HEK293 (cell line): ENCODE data around the gene DLK1.

Source experiments
- CTCF ChIA-PET: fragments of 350-600 bp; formaldehyde crosslinking; extraction: SDS; loops from one replicate; lab custom pipeline; 2021; ENCODE audit warnings: antibody characterized with exemption; lab: Yijun Ruan, JAX
- POLR2A ChIA-PET: fragments of 300-600 bp; formaldehyde crosslinking; extraction: SDS; loops from one replicate; lab custom pipeline; 2020; ENCODE audit warnings: antibody characterized with exemption, inconsistent platforms; lab: Yijun Ruan, JAX
- H3K27ac ChIP-seq: fragments of 200-500 bp; sonication (Bioruptor generic); 2 replicates; pipeline ENCODE4 v1.5.1; 2014; ENCODE audit warnings: low read depth, low read length, control low read depth, inconsistent platforms; ENCODE audit errors: extremely low read depth
- H3K36me3 ChIP-seq, 2 experiments: fragments of 200-500 bp in 1 of 2; sonication (Bioruptor generic) in 1 of 2; 1 replicate in 1 of 2; 2 replicates in 1 of 2; pipeline ENCODE4 v1.5.1; 2014 to 2017; ENCODE audit warnings: inconsistent platforms in 2 of 2, low read length in 2 of 2; ENCODE audit not compliant: control insufficient read depth in 2 of 2, insufficient read depth in 1 of 2
- H3K4me1 ChIP-seq: fragments of 200-500 bp; sonication (Bioruptor generic); 2 replicates; pipeline ENCODE4 v1.5.1; 2014; ENCODE audit warnings: mild to moderate bottlenecking, low read length, inconsistent platforms; ENCODE audit not compliant: control insufficient read depth, insufficient read depth
- H3K4me3 ChIP-seq: 2 replicates; pipeline ENCODE4 v1.5.1; 2011; ENCODE audit warnings: low read depth, mild to moderate bottlenecking, control low read depth, low read length, moderate library complexity
- H3K9me3 ChIP-seq: fragments of 200-500 bp; sonication (Bioruptor generic); 2 replicates; pipeline ENCODE4 v1.5.1; 2014; ENCODE audit warnings: low read depth, low read length, inconsistent platforms; ENCODE audit not compliant: control insufficient read depth, insufficient read depth
- GLI2 ChIP-seq: fragments of 450-650 bp; formaldehyde crosslinking; IDR thresholded peaks from 2 replicates; pipeline ENCODE4; 2017; ENCODE audit warnings: missing biosample characterization, missing genetic modification characterization, low read depth, borderline replicate concordance
- MZF1 ChIP-seq: fragments of 450-650 bp; formaldehyde crosslinking; IDR thresholded peaks from 2 replicates; pipeline ENCODE4 v1.5.1; 2017; ENCODE audit warnings: missing biosample characterization, missing genetic modification characterization, borderline replicate concordance
- PBX3 ChIP-seq: sonication (generic); formaldehyde crosslinking; IDR thresholded peaks from 2 replicates; pipeline ENCODE4 v1.8.1; 2022; ENCODE audit warnings: mild to moderate bottlenecking, moderate library complexity, missing genetic modification reagents
- PRDM2 ChIP-seq: fragments of 450-650 bp; formaldehyde crosslinking; IDR thresholded peaks from 2 replicates; pipeline ENCODE4 v1.5.1; 2016; ENCODE audit warnings: missing biosample characterization, missing genetic modification characterization, borderline replicate concordance
- TRIM28 ChIP-seq: IDR thresholded peaks from 2 replicates; pipeline ENCODE4 v1.6.1; 2011; ENCODE audit warnings: low read length, control low read depth, borderline replicate concordance
- ZBTB1 ChIP-seq: fragments of 450-650 bp; formaldehyde crosslinking; IDR thresholded peaks from 2 replicates; pipeline ENCODE4 v1.5.1; 2016; ENCODE audit warnings: missing biosample characterization, missing genetic modification characterization
- ZFP37 ChIP-seq: fragments of 450-650 bp; formaldehyde crosslinking; IDR thresholded peaks from 2 replicates; pipeline ENCODE4 v1.5.1; 2016; ENCODE audit warnings: missing biosample characterization, missing genetic modification characterization
- ZNF24 ChIP-seq: fragments of 450-650 bp; formaldehyde crosslinking; IDR thresholded peaks from 2 replicates; pipeline ENCODE4 v1.5.1; 2016; ENCODE audit warnings: missing biosample characterization, missing genetic modification characterization
- ZNF248 ChIP-seq: fragments of 450-650 bp; formaldehyde crosslinking; IDR thresholded peaks from 2 replicates; pipeline ENCODE4 v1.5.1; 2017; ENCODE audit warnings: missing biosample characterization, missing genetic modification characterization
- ZNF292 ChIP-seq: fragments of 450-650 bp; formaldehyde crosslinking; IDR thresholded peaks from 2 replicates; pipeline ENCODE4 v1.5.1; 2016; ENCODE audit warnings: low read depth, missing biosample characterization, missing genetic modification characterization, borderline replicate concordance
- ZNF341 ChIP-seq: fragments of 450-650 bp; formaldehyde crosslinking; IDR thresholded peaks from 2 replicates; pipeline ENCODE4; 2016; ENCODE audit warnings: low read depth, missing biosample characterization, missing genetic modification characterization
- ZNF416 ChIP-seq: fragments of 450-650 bp; formaldehyde crosslinking; IDR thresholded peaks from 2 replicates; pipeline ENCODE4 v1.5.1; 2016; ENCODE audit warnings: missing biosample characterization, missing genetic modification characterization
- ZNF449 ChIP-seq: fragments of 450-650 bp; formaldehyde crosslinking; IDR thresholded peaks from 2 replicates; pipeline ENCODE4 v1.5.1; 2017; ENCODE audit warnings: missing biosample characterization, mild to moderate bottlenecking, missing genetic modification characterization, moderate library complexity
- ZNF549 ChIP-seq: fragments of 450-650 bp; IDR thresholded peaks from 2 replicates; pipeline ENCODE4 v1.5.1; 2018; ENCODE audit warnings: missing biosample characterization, missing genetic modification characterization, mild to moderate bottlenecking, inconsistent platforms, moderate library complexity
- ZNF624 ChIP-seq: fragments of 450-650 bp; formaldehyde crosslinking; IDR thresholded peaks from 2 replicates; pipeline ENCODE4 v1.5.1; 2017; ENCODE audit warnings: missing biosample characterization, missing genetic modification characterization
- ZNF658 ChIP-seq: fragments of 450-650 bp; formaldehyde crosslinking; IDR thresholded peaks from 2 replicates; pipeline ENCODE4; 2016; ENCODE audit warnings: missing biosample characterization, missing genetic modification characterization
- ZNF701 ChIP-seq: fragments of 450-650 bp; formaldehyde crosslinking; IDR thresholded peaks from 2 replicates; pipeline ENCODE4 v1.5.1; 2016; ENCODE audit warnings: missing biosample characterization, missing genetic modification characterization
- ZNF747 ChIP-seq: fragments of 450-650 bp; formaldehyde crosslinking; IDR thresholded peaks from 2 replicates; pipeline ENCODE4 v1.5.1; 2016; ENCODE audit warnings: missing biosample characterization, missing genetic modification characterization
- ZNF76 ChIP-seq: fragments of 450-650 bp; formaldehyde crosslinking; IDR thresholded peaks from 2 replicates; pipeline ENCODE4; 2016; ENCODE audit warnings: low read depth, missing biosample characterization, missing genetic modification characterization, borderline replicate concordance
- ZNF776 ChIP-seq: fragments of 450-650 bp; formaldehyde crosslinking; IDR thresholded peaks from 2 replicates; pipeline ENCODE4 v1.5.0; 2017; ENCODE audit warnings: missing biosample characterization, missing genetic modification characterization, borderline replicate concordance
- TF ChIP-seq, protein P1 (sequence below): fragments of 450-650 bp; formaldehyde crosslinking; IDR thresholded peaks from 2 replicates; pipeline ENCODE4 v1.5.1; 2016; ENCODE audit warnings: missing biosample characterization, missing genetic modification characterization, borderline replicate concordance

Gene DLK1

GRCh38 chr14:100687386-100687785 lies 39.3 kb upstream of the DLK1 start:
- TF ChIP-seq ZNF76 (tag by site-specific recombination): no peak
- no peak for TF ChIP-seq ZNF248 (tag by site-specific recombination)
- no peak for TF ChIP-seq ZNF549
- no peak for TF ChIP-seq GLI2 (tag by site-specific recombination)
- TF ChIP-seq, protein P1, sequence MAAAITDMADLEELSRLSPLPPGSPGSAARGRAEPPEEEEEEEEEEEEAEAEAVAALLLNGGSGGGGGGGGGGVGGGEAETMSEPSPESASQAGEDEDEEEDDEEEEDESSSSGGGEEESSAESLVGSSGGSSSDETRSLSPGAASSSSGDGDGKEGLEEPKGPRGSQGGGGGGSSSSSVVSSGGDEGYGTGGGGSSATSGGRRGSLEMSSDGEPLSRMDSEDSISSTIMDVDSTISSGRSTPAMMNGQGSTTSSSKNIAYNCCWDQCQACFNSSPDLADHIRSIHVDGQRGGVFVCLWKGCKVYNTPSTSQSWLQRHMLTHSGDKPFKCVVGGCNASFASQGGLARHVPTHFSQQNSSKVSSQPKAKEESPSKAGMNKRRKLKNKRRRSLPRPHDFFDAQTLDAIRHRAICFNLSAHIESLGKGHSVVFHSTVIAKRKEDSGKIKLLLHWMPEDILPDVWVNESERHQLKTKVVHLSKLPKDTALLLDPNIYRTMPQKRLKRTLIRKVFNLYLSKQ (tag by site-specific recombination): no peak
- no peak for TF ChIP-seq ZNF449 (tag by site-specific recombination)
- no peak for TF ChIP-seq ZNF658
- TF ChIP-seq ZNF416 (tag by site-specific recombination): no peak
- no peak for TF ChIP-seq PRDM2 (tag by site-specific recombination)
- TF ChIP-seq ZNF776 (tag by site-specific recombination): no peak
- TF ChIP-seq ZNF341 (tag by site-specific recombination): no peak
- H3K4me1 ChIP-seq: no peaks in the 10 kb centered on the region
- ChIA-PET CTCF (no interaction called here), POLR2A (no interaction called here)
- no peak overlapping the region for H3K27ac ChIP-seq
- no peak overlapping the region for H3K4me3 ChIP-seq
- H3K9me3 ChIP-seq: no peaks in the 10 kb centered on the region
- no peaks in the 10 kb centered on the region for H3K36me3 ChIP-seq

GRCh38 chr14:100688051-100688450 lies 38.6 kb upstream of the DLK1 start:
- H3K9me3 ChIP-seq: no peaks in the 10 kb centered on the region
- H3K27ac ChIP-seq: no peak overlapping the region
- POLR2A ChIA-PET: no interaction called here
- H3K4me1 ChIP-seq: no peaks in the 10 kb centered on the region; the same call in 1 of the 2 replicates
- CTCF ChIA-PET: no interaction called here
- H3K4me3 ChIP-seq: no peak overlapping the region
- no peaks in the 10 kb centered on the region for H3K36me3 ChIP-seq
- TF ChIP-seq ZNF449 (tag by site-specific recombination) (no peak), ZFP37 (tag by site-specific recombination) (no peak), PBX3 (CRISPR knock-in tag) (no peak), TRIM28 (no peak), ZNF624 (no peak), ZNF24 (no peak), ZNF292 (no peak), ZBTB1 (tag by site-specific recombination) (no peak), ZNF747 (tag by site-specific recombination) (no peak), MZF1 (tag by site-specific recombination) (no peak), ZNF701 (no peak)
- TF ChIP-seq, protein P1 (tag by site-specific recombination): no peak
